Trophoblast cell (in vitro differentiated cells and primary cell): Measurements from ENCODE around the gene CHMP3.
A peak's percentile ranks its signal among the peaks of the same experiment; 100 is the strongest.
"Not testable (repeated sequence)": the region's sequence is repeated elsewhere in the genome, so short reads cannot be mapped to it uniquely, and the experiment has no call there.

Source experiments
- DNase-seq, 2 donors: peaks; one replicate each; pipeline ENCODE4 v3.0.0-alpha.2; 2016
- H2AFZ ChIP-seq: 2 replicates; pipeline ENCODE4 v1.6.1; 2013; ENCODE audit warnings: low read length, moderate library complexity, mild to moderate bottlenecking; ENCODE audit not compliant: insufficient read depth, poor library complexity
- H2AK5ac ChIP-seq: 2 replicates; pipeline ENCODE4 v1.6.1; 2013; ENCODE audit warnings: mild to moderate bottlenecking, low read length
- H2BK120ac ChIP-seq: 2 replicates; pipeline ENCODE4 v1.6.1; 2013; ENCODE audit warnings: low read length, mild to moderate bottlenecking, moderate library complexity; ENCODE audit not compliant: insufficient read depth, poor library complexity
- H2BK12ac ChIP-seq: 2 replicates; pipeline ENCODE4 v1.6.1; 2013; ENCODE audit warnings: mild to moderate bottlenecking, low read length, moderate library complexity
- H2BK5ac ChIP-seq: 2 replicates; pipeline ENCODE4 v1.6.1; 2013; ENCODE audit warnings: low read length, low read depth, moderate library complexity, mild to moderate bottlenecking; ENCODE audit not compliant: poor library complexity
- H3K14ac ChIP-seq: 2 replicates; pipeline ENCODE4 v1.6.1; 2013; ENCODE audit warnings: mild to moderate bottlenecking, low read length
- H3K18ac ChIP-seq: 2 replicates; pipeline ENCODE4 v1.6.1; 2013; ENCODE audit warnings: mild to moderate bottlenecking, low read length
- H3K23ac ChIP-seq: 2 replicates; pipeline ENCODE4 v1.6.1; 2013; ENCODE audit warnings: low read length
- H3K27ac ChIP-seq: 2 replicates; pipeline ENCODE4 v1.5.1; 2013; ENCODE audit warnings: low read depth, mild to moderate bottlenecking, inconsistent platforms, low read length, moderate library complexity
- H3K27me3 ChIP-seq: 2 replicates; pipeline ENCODE4 v1.6.1; 2013; ENCODE audit warnings: inconsistent platforms, mild to moderate bottlenecking, low read length, moderate library complexity; ENCODE audit not compliant: insufficient read depth
- H3K36me3 ChIP-seq, 2 experiments: 1 replicate in 1 of 2; 2 replicates in 1 of 2; pipeline ENCODE4 v1.6.1; 2013; ENCODE audit warnings: low read length in 2 of 2, mild to moderate bottlenecking in 2 of 2, moderate library complexity in 1 of 2; ENCODE audit not compliant: insufficient read depth in 2 of 2, control insufficient read depth in 1 of 2
- H3K4ac ChIP-seq: 2 replicates; pipeline ENCODE4 v1.6.1; 2013; ENCODE audit warnings: low read depth, mild to moderate bottlenecking, low read length, moderate library complexity
- H3K4me1 ChIP-seq, 2 experiments: 1 replicate in 1 of 2; 2 replicates in 1 of 2; pipeline ENCODE4 v1.6.1; 2013; ENCODE audit warnings: low read length in 2 of 2, mild to moderate bottlenecking in 2 of 2, moderate library complexity in 1 of 2; ENCODE audit not compliant: insufficient read depth in 2 of 2, control insufficient read depth in 1 of 2
- H3K4me2 ChIP-seq: 2 replicates; pipeline ENCODE4 v1.6.1; 2013; ENCODE audit warnings: inconsistent platforms, mild to moderate bottlenecking, low read length, moderate library complexity
- H3K4me3 ChIP-seq: 2 replicates; pipeline ENCODE4 v1.5.1; 2013; ENCODE audit warnings: mild to moderate bottlenecking, low read depth, low read length, inconsistent platforms
- H3K79me1 ChIP-seq: one replicate; pipeline ENCODE4 v1.6.1; 2013; ENCODE audit warnings: low read length
- H3K79me2 ChIP-seq: 2 replicates; pipeline ENCODE4 v1.6.1; 2013; ENCODE audit warnings: low read length, mild to moderate bottlenecking; ENCODE audit not compliant: control insufficient read depth, insufficient read depth, poor library complexity
- H3K9ac ChIP-seq: 2 replicates; pipeline ENCODE4 v1.6.1; 2013; ENCODE audit warnings: mild to moderate bottlenecking, low read length
- H3K9me3 ChIP-seq: 2 replicates; pipeline ENCODE4 v1.6.1; 2013; ENCODE audit warnings: low read depth, mild to moderate bottlenecking, control low read depth, inconsistent platforms, low read length; ENCODE audit not compliant: insufficient read depth
- H4K12ac ChIP-seq: 2 replicates; pipeline ENCODE4 v1.6.1; 2013; ENCODE audit warnings: low read depth, mild to moderate bottlenecking, low read length, moderate library complexity
- H4K8ac ChIP-seq: 2 replicates; pipeline ENCODE4 v1.6.1; 2013; ENCODE audit warnings: low read depth, mild to moderate bottlenecking, low read length, moderate library complexity
- H4K91ac ChIP-seq: one replicate; pipeline ENCODE4 v1.6.1; 2013; ENCODE audit warnings: low read depth, mild to moderate bottlenecking, low read length, moderate library complexity
- WGBS: extraction: QIAGEN DNeasy Blood & Tissue Kit; methylation state at CpG from one replicate; pipeline ENCODE4 v1.1.7; 2013; ENCODE audit warnings: missing lambda C conversion rate; ENCODE audit not compliant: insufficient read length, insufficient coverage; ENCODE audit errors: extremely low coverage; 5-methylcytosine and 5-hydroxymethylcytosine counted together

CHMP3 gene

GRCh38 chr2:86549963-86550725, 13.1 kb downstream of the CHMP3 start:
- H3K23ac ChIP-seq, H4K91ac ChIP-seq, H2BK12ac ChIP-seq, H3K27me3 ChIP-seq, H2AK5ac ChIP-seq, H3K4me3 ChIP-seq, H3K9ac ChIP-seq, H3K14ac ChIP-seq, H4K8ac ChIP-seq, H3K4me1 ChIP-seq, H3K4me2 ChIP-seq, H3K79me1 ChIP-seq, H2AFZ ChIP-seq, H3K27ac ChIP-seq, H4K12ac ChIP-seq, H3K4ac ChIP-seq, H2BK5ac ChIP-seq, H2BK120ac ChIP-seq, H3K79me2 ChIP-seq, DNase-seq: not testable (repeated sequence)
- WGBS, result no CpG with 5 or more reads among the region's 26 CpGs
- H3K9me3 ChIP-seq, result peaks cover 29% of the 10 kb centered on the region
- H3K36me3 ChIP-seq, result peaks cover 17 to 27% of the 10 kb centered on the region in 2 experiments
- peak overlapping the region; percentile 3 for H3K18ac ChIP-seq

GRCh38 chr2:86549440-86549839, 13.8 kb downstream of the CHMP3 start:
- H4K91ac ChIP-seq, DNase-seq, H4K8ac ChIP-seq, H3K4me1 ChIP-seq, H2BK5ac ChIP-seq, H4K12ac ChIP-seq, H3K79me1 ChIP-seq, H3K4ac ChIP-seq, H3K4me2 ChIP-seq, H3K23ac ChIP-seq, H2BK120ac ChIP-seq, H3K27me3 ChIP-seq, H3K14ac ChIP-seq, H3K4me3 ChIP-seq, H2AK5ac ChIP-seq, H2BK12ac ChIP-seq, H3K79me2 ChIP-seq, H3K9ac ChIP-seq, H3K18ac ChIP-seq, H2AFZ ChIP-seq, H3K27ac ChIP-seq: not testable (repeated sequence)
- WGBS, result no CpG with 5 or more reads among the region's 31 CpGs
- Histone ChIP-seq H3K36me3 (peaks cover 17 to 30% of the 10 kb centered on the region in 2 experiments), H3K9me3 (peaks cover 29% of the 10 kb centered on the region)

DNA sequence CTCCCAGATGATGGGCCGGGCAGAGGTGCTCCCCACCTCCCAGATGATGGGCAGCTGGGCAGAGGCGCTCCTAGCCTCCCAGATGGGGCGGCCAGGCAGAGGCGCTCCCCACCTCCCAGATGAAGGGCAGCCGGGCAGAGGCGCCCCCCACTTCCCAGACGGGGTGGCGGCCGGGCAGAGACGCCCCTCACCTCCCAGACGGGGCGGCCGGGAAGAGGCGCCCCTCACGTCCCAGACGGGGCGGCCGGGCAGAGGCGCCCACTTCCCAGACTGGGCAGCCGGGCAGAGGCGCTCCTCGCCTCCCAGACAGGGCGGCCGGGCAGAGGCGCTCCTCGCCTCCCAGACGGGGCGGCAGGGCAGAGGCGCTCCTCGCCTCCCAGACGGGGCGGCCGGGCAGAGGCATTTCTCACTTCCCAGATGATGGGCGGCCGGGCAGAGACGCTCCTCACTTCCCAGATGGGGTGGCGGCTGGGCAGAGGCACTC, 14.3 kb downstream of the CHMP3 start:
- H3K4me1 ChIP-seq, H3K14ac ChIP-seq, DNase-seq, H4K91ac ChIP-seq, H3K9ac ChIP-seq, H3K79me2 ChIP-seq, H3K4ac ChIP-seq, H2BK12ac ChIP-seq, H2AFZ ChIP-seq, H3K4me3 ChIP-seq, H3K4me2 ChIP-seq, H2BK5ac ChIP-seq, H3K18ac ChIP-seq, H3K23ac ChIP-seq, H2BK120ac ChIP-seq, H2AK5ac ChIP-seq, H3K27ac ChIP-seq, H4K12ac ChIP-seq, H4K8ac ChIP-seq, H3K27me3 ChIP-seq, H3K79me1 ChIP-seq: not testable (repeated sequence)
- Histone ChIP-seq H3K36me3 (peaks cover 17 to 30% of the 10 kb centered on the region in 2 experiments), H3K9me3 (peaks cover 29% of the 10 kb centered on the region)
- WGBS, result no CpG with 5 or more reads among the region's 37 CpGs

DNA sequence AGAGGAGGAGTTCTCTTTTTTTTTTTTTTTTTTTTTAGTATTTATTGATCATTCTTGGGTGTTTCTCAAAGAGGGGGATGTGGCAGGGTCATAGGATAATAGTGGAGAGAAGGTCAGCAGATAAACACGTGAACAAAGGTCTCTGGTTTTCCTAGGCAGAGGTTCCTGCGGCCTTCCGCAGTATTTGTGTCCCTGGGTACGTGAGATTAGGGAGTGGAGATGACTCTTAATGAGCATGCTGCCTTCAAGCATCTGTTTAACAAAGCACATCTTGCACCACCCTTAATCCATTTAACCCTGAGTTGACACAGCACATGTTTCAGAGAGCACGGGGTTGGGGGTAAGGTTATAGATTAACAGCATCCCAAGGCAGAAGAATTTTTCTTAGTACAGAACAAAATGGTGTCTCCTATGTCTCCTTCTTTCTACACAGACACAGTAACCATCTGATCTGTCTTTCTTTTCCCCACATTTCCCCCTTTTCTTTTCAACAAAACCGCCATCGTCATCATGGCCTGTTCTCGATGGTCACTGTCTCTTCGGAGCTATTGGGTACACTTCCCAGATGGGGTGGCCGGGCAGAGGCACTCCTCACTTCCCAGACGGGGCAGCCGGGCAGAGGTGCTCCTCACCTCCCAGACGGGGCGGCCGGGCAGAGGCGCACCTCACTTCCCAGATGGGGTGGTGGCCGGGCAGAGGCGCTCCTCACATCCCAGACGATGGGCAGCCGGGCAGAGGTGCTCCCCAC, 14.9 kb downstream of the CHMP3 start:
- not testable (repeated sequence) for H3K79me1 ChIP-seq, H4K91ac ChIP-seq, H3K18ac ChIP-seq, H2BK12ac ChIP-seq, H3K27me3 ChIP-seq, H2BK5ac ChIP-seq, H2AK5ac ChIP-seq, H3K4me1 ChIP-seq, H2AFZ ChIP-seq, H3K4ac ChIP-seq, H3K14ac ChIP-seq, DNase-seq, H2BK120ac ChIP-seq, H3K4me2 ChIP-seq, H3K9ac ChIP-seq, H3K4me3 ChIP-seq, H3K23ac ChIP-seq, H3K27ac ChIP-seq, H3K79me2 ChIP-seq, H4K12ac ChIP-seq, H4K8ac ChIP-seq
- peaks cover 29% of the 10 kb centered on the region for H3K9me3 ChIP-seq
- no CpG with 5 or more reads among the region's 20 CpGs for WGBS
- peaks cover 17 to 30% of the 10 kb centered on the region in 2 experiments for H3K36me3 ChIP-seq
